ENCODE data around the gene TUBGCP3.
"Not testable (repeated sequence)": the region's sequence is repeated elsewhere in the genome, so short reads cannot be mapped to it uniquely, and the experiment has no call there.

Gene TUBGCP3

GRCh38 chr13:112495465-112495864 is 92.5 kb downstream of the TUBGCP3 start:
- no peak for TF ChIP-seq CTCF (conservative IDR thresholded peaks at IDR 0.05; ENCODE audit: low read length)
- H3K4me3 ChIP-seq (ENCODE audit: low read length) = no peak overlapping the region
- no peak for DNase-seq (ENCODE audit: low read depth)

- H3K4me3 ChIP-seq (ENCODE audit: low read length) = no peak overlapping the region
- TF ChIP-seq CTCF (conservative IDR thresholded peaks at IDR 0.05; ENCODE audit: low read length) = no peak
- no peak for DNase-seq (ENCODE audit: low read depth)
Observed at GRCh38 chr13:112489199-112489598, 98.8 kb downstream of the TUBGCP3 start.

- DNase-seq (ENCODE audit: low read depth); H3K4me3 ChIP-seq (ENCODE audit: low read length): not testable (repeated sequence)
Observed at GRCh38 chr13:112488343-112489050, 99.5 kb downstream of the TUBGCP3 start.

- DNase-seq (ENCODE audit: low read depth) = no peak
- H3K4me3 ChIP-seq (ENCODE audit: low read length) = no peak overlapping the region
- no peak for TF ChIP-seq CTCF (conservative IDR thresholded peaks at IDR 0.05; ENCODE audit: low read length)
Observed at GRCh38 chr13:112487127-112487517, 100.8 kb downstream of the TUBGCP3 start.

- no peak overlapping the region for H3K4me3 ChIP-seq (ENCODE audit: low read length)
- DNase-seq (ENCODE audit: low read depth) = peak; percentile 56
- no peak for TF ChIP-seq CTCF (conservative IDR thresholded peaks at IDR 0.05; ENCODE audit: low read length)
Observed at GRCh38 chr13:112486386-112487126, 101.4 kb downstream of the TUBGCP3 start.

GRCh38 chr13:112485814-112486213 is 102.1 kb downstream of the TUBGCP3 start:
- not testable (repeated sequence) for H3K4me3 ChIP-seq (ENCODE audit: low read length); DNase-seq (ENCODE audit: low read depth)

- no peak overlapping the region for H3K4me3 ChIP-seq (ENCODE audit: low read length)
- TF ChIP-seq CTCF (conservative IDR thresholded peaks at IDR 0.05; ENCODE audit: low read length) = no peak
- no peak for DNase-seq (ENCODE audit: low read depth)
Observed at GRCh38 chr13:112483299-112483698, 104.7 kb downstream of the TUBGCP3 start.

- H3K4me3 ChIP-seq (ENCODE audit: low read length) = no peak overlapping the region
- DNase-seq (ENCODE audit: low read depth) = peak; percentile 18
- TF ChIP-seq CTCF (conservative IDR thresholded peaks at IDR 0.05; ENCODE audit: low read length) = no peak
Observed at GRCh38 chr13:112481458-112481857, 106.5 kb downstream of the TUBGCP3 start.
